ENCODE results near the gene TMEM140. TPM values are rescaled to one million over a fixed set of nuclear protein-coding genes. Genes with fewer than 3 reads are reported as not detected.
A peak's percentile ranks its signal among the peaks of the same experiment; 100 is the strongest.

The TMEM140 gene
- total and polyA plus RNA-seq, 4 donors: 16.1 to 35.2 (median 18.6) TPM

DNA sequence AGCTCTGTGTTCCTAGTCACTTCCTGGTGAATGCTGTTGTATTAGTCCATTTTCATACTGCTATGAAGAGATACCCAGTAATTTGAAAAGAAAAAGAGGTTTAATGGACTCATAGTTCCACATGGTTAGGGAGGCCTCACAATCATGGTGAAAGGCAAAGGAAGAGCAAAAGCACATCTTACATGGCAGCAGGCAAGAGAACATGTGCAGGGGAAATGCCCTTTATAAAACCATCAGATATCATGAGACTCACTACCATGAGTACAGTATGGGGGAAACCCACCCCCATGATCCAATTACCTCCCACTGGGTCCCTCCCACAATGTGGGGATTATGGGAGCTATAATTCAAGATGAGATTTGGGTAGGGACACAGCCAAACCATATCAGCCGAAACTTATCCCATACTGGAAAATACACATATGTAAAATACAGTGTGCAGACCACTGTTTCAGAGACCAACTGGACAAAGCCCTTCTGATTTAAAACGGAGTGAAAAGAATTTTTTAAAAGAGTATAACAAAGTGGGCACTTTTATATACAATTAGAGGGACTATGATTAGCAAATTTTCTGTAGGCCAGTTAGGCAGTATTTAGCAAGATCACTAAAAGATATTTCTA lies 14.6 kb downstream of the TMEM140 start:
- H3K27me3 ChIP-seq (ENCODE audit: control insufficient read depth in 3 of 3, insufficient read depth in 3 of 3, low read length in 2 of 3): no peaks in the 10 kb centered on the region
- H3K36me3 ChIP-seq (ENCODE audit: control insufficient read depth in 4 of 4, insufficient read depth in 4 of 4, low read length in 4 of 4): peaks cover 0 to 31% (median 13%) of the 10 kb centered on the region in 4 donors
- WGBS, 2 donors: 96 to 97% methylated on average over 2 of the region's 2 CpGs
- no peak for ATAC-seq (ENCODE audit: insufficient read depth, low FRiP score)
- TF ChIP-seq, protein P1, sequence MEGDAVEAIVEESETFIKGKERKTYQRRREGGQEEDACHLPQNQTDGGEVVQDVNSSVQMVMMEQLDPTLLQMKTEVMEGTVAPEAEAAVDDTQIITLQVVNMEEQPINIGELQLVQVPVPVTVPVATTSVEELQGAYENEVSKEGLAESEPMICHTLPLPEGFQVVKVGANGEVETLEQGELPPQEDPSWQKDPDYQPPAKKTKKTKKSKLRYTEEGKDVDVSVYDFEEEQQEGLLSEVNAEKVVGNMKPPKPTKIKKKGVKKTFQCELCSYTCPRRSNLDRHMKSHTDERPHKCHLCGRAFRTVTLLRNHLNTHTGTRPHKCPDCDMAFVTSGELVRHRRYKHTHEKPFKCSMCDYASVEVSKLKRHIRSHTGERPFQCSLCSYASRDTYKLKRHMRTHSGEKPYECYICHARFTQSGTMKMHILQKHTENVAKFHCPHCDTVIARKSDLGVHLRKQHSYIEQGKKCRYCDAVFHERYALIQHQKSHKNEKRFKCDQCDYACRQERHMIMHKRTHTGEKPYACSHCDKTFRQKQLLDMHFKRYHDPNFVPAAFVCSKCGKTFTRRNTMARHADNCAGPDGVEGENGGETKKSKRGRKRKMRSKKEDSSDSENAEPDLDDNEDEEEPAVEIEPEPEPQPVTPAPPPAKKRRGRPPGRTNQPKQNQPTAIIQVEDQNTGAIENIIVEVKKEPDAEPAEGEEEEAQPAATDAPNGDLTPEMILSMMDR (IDR thresholded peaks at IDR 0.05; ENCODE audit: control extremely low read depth, extremely low read depth): no peak
- peaks cover 0 to 44% (median 9%) of the 10 kb centered on the region in 5 donors for H3K4me1 ChIP-seq (ENCODE audit: control insufficient read depth in 5 of 5, insufficient read depth in 5 of 5, low read length in 5 of 5)
- DNase-seq: no peak
- peaks cover 0 to 2% (median 0%) of the 10 kb centered on the region in 4 donors for H3K9me3 ChIP-seq (ENCODE audit: control insufficient read depth in 4 of 4, insufficient read depth in 3 of 4, low read length in 3 of 4)
- H3K4me3 ChIP-seq: no peak overlapping the region
- no peak overlapping the region for H3K9ac ChIP-seq (ENCODE audit: insufficient read depth in 1 of 2, low read length in 2 of 2)
- peak overlapping the region in 1 of 2 donors; percentile 58 for H3K27ac ChIP-seq (ENCODE audit: low read depth in 1 of 2, low read length in 1 of 2)

DNA sequence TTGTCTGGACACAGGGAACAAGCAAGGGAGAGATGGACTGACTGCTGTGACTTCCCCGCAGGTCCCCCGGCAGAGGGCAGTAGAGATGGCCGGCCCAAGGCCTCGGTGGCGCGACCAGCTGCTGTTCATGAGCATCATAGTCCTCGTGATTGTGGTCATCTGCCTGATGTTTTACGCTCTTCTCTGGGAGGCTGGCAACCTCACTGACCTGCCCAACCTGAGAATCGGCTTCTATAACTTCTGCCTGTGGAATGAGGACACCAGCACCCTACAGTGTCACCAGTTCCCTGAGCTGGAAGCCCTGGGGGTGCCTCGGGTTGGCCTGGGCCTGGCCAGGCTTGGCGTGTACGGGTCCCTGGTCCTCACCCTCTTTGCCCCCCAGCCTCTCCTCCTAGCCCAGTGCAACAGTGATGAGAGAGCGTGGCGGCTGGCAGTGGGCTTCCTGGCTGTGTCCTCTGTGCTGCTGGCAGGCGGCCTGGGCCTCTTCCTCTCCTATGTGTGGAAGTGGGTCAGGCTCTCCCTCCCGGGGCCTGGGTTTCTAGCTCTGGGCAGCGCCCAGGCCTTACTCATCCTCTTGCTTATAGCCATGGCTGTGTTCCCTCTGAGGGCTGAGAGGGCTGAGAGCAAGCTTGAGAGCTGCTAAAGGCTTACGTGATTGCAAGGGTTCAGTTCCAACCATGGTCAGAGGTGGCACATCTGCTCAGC lies 16.6 kb downstream of the TMEM140 start:
- Histone ChIP-seq H3K27me3 (ENCODE audit: control insufficient read depth in 3 of 3, insufficient read depth in 3 of 3, low read length in 2 of 3) (no peaks in the 10 kb centered on the region), H3K9ac (ENCODE audit: insufficient read depth in 1 of 2, low read length in 2 of 2) (no peak overlapping the region), H3K9me3 (ENCODE audit: control insufficient read depth in 4 of 4, insufficient read depth in 3 of 4, low read length in 3 of 4) (no peaks in the 10 kb centered on the region), H3K27ac (ENCODE audit: low read depth in 1 of 2, low read length in 1 of 2) (peak overlapping the region in 1 of 2 donors; percentile 81), H3K4me3 (no peak overlapping the region), H3K4me1 (ENCODE audit: control insufficient read depth in 5 of 5, insufficient read depth in 5 of 5, low read length in 5 of 5) (peaks cover 0 to 48% (median 12%) of the 10 kb centered on the region in 5 donors), H3K36me3 (ENCODE audit: control insufficient read depth in 4 of 4, insufficient read depth in 4 of 4, low read length in 4 of 4) (peaks cover 0 to 40% (median 25%) of the 10 kb centered on the region in 4 donors)
- TF ChIP-seq, protein P1 (IDR thresholded peaks at IDR 0.05; ENCODE audit: control extremely low read depth, extremely low read depth): no peak
- 67 to 73% methylated on average over 16 to 18 of the region's 18 CpGs for WGBS, 2 donors
- ATAC-seq (ENCODE audit: insufficient read depth, low FRiP score) (no peak), DNase-seq (no peak)

DNA sequence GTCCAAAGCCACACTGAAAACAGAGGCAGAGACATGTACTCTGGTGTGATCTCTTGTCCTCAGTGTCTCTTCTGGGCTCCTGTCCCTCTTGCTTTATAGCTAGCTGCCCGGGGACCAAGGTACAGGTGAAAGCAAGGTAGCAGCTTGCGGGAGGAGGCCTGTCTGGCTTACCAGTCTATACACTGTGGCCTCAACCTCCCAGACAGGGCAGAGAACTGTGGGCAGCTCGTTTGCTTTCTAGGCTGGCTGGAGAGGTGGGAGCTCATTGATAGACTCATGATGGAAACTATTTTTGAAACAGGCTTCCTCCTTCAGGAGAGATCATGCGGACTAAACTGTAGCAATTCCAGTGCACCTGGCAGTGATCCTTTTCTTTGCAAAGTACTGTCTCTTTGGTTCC lies 18.0 kb downstream of the TMEM140 start:
- TF ChIP-seq, protein P1 (IDR thresholded peaks at IDR 0.05; ENCODE audit: control extremely low read depth, extremely low read depth): no peak
- WGBS, 2 donors: 67 to 76% methylated on average over 4 of the region's 4 CpGs
- no peaks in the 10 kb centered on the region for H3K27me3 ChIP-seq (ENCODE audit: control insufficient read depth in 3 of 3, insufficient read depth in 3 of 3, low read length in 2 of 3)
- no peak for ATAC-seq (ENCODE audit: insufficient read depth, low FRiP score)
- no peak for DNase-seq
- H3K36me3 ChIP-seq (ENCODE audit: control insufficient read depth in 4 of 4, insufficient read depth in 4 of 4, low read length in 4 of 4): peaks cover 0 to 40% (median 25%) of the 10 kb centered on the region in 4 donors
- peak overlapping the region in 1 of 2 donors; percentile 81 for H3K27ac ChIP-seq (ENCODE audit: low read depth in 1 of 2, low read length in 1 of 2)
- no peak overlapping the region for H3K9ac ChIP-seq (ENCODE audit: insufficient read depth in 1 of 2, low read length in 2 of 2)
- H3K4me3 ChIP-seq: no peak overlapping the region
- peaks cover 0 to 47% (median 7%) of the 10 kb centered on the region in 5 donors for H3K4me1 ChIP-seq (ENCODE audit: control insufficient read depth in 5 of 5, insufficient read depth in 5 of 5, low read length in 5 of 5)
- H3K9me3 ChIP-seq (ENCODE audit: control insufficient read depth in 4 of 4, insufficient read depth in 3 of 4, low read length in 3 of 4): no peaks in the 10 kb centered on the region

Measured in lung (tissue), 12 donors.